CD4-positive, alpha-beta T cell treated with Interleukin-15 for 1 hour (primary cell): ENCODE measurements around the gene NLRP1.
A peak's percentile ranks its signal among the peaks of the same experiment; 100 is the strongest.

Source experiments
- DNase-seq: peaks from one replicate; pipeline ENCODE4 v3.0.0-alpha.2; 2020

The NLRP1 gene

GRCh38 chr17:5584383-5585286 is at the start of gene NLRP1:
Gene NLRP1, minus strand, starts transcription at chr17:5584509. Its CDS starts 552 bp downstream, at chr17:5583957.
- DNase-seq = peak; percentile 94

GRCh38 chr17:5631958-5632590 is 47.8 kb upstream of the NLRP1 start:
- DNase-seq = no peak

- DNase-seq = no peak
These were observed 46.1 kb upstream of the NLRP1 start for GRCh38 chr17:5630434-5630833.

GRCh38 chr17:5629128-5629527 is 44.8 kb upstream of the NLRP1 start:
- no peak for DNase-seq

GRCh38 chr17:5628262-5628661 is 44.0 kb upstream of the NLRP1 start:
- DNase-seq = no peak

GRCh38 chr17:5624211-5624610 is 39.9 kb upstream of the NLRP1 start:
- DNase-seq = no peak

GRCh38 chr17:5621729-5622128 is 37.4 kb upstream of the NLRP1 start:
- DNase-seq = no peak

- DNase-seq = peak; percentile 21
These were observed 36.7 kb upstream of the NLRP1 start for GRCh38 chr17:5621026-5621425.

GRCh38 chr17:5619088-5619740 is 34.9 kb upstream of the NLRP1 start:
- DNase-seq = no peak

- no peak for DNase-seq
These were observed 34.2 kb upstream of the NLRP1 start for GRCh38 chr17:5618476-5618875.

- no peak for DNase-seq
These were observed 31.2 kb upstream of the NLRP1 start for GRCh38 chr17:5615476-5615875.

- DNase-seq = peak; percentile 27
These were observed 26.6 kb upstream of the NLRP1 start for GRCh38 chr17:5610956-5611355.

- DNase-seq = no peak
These were observed 24.2 kb upstream of the NLRP1 start for GRCh38 chr17:5608399-5609112.

GRCh38 chr17:5607946-5608345 is 23.6 kb upstream of the NLRP1 start:
- no peak for DNase-seq

- no peak for DNase-seq
These were observed 21.1 kb upstream of the NLRP1 start for GRCh38 chr17:5605452-5605851.

- no peak for DNase-seq
These were observed 15.7 kb upstream of the NLRP1 start for GRCh38 chr17:5600041-5600440.

- no peak for DNase-seq
These were observed 14.1 kb upstream of the NLRP1 start for GRCh38 chr17:5598457-5598856.

GRCh38 chr17:5596421-5596820 is 12.1 kb upstream of the NLRP1 start:
- no peak for DNase-seq

GRCh38 chr17:5595831-5596230 is 11.5 kb upstream of the NLRP1 start:
- no peak for DNase-seq

- DNase-seq = no peak
These were observed 8.1 kb upstream of the NLRP1 start for GRCh38 chr17:5592382-5592781.

GRCh38 chr17:5591966-5592365 is 7.7 kb upstream of the NLRP1 start:
- DNase-seq = no peak

GRCh38 chr17:5588584-5588983 is 4.3 kb upstream of the NLRP1 start:
- DNase-seq = no peak

GRCh38 chr17:5587438-5588032 is 3.2 kb upstream of the NLRP1 start:
- peak; percentile 56 for DNase-seq
